ENCODE data around the gene SPTLC3. TPM values are rescaled to one million over a fixed set of nuclear protein-coding genes. Genes with fewer than 3 reads are reported as not detected.

Gene SPTLC3
- total RNA-seq, 1 donor from 2014 or later = 2.2 TPM

GRCh38 chr20:12982098-12982497 is 26.7 kb upstream of the SPTLC3 start:
- intact Hi-C loops (cut with DNase I) = no loop called here
- DNase-seq (ENCODE audit: low spot score) = no peak

GRCh38 chr20:12984069-12984765 is 24.6 kb upstream of the SPTLC3 start:
- intact Hi-C loops (cut with DNase I) = no loop called here
- no peak for DNase-seq (ENCODE audit: low spot score)

GRCh38 chr20:12984863-12985262 is 23.9 kb upstream of the SPTLC3 start:
- intact Hi-C loops (cut with DNase I) = no loop called here
- DNase-seq (ENCODE audit: low spot score) = no peak

DNA sequence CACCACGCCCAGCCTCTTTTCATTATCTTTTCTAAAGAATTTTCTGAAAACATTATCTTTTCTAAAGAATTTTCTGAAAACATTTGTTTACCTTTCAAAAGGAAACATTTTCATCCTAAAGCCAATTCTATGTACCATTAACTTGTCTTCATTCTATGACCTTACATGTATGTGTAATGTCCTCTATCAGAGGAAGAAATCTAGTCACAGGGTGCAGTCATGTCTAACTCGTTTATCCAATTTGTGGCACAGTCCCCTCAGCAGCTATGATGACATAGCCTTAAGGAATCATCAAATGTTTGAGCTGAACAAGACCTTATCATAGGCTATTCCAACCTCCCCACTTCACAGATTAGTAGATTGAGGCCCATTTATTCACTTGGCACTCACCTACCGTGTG is 21.5 kb upstream of the SPTLC3 start:
- no peak for DNase-seq (ENCODE audit: low spot score)
- intact Hi-C loops (cut with DNase I) = no loop called here

DNA sequence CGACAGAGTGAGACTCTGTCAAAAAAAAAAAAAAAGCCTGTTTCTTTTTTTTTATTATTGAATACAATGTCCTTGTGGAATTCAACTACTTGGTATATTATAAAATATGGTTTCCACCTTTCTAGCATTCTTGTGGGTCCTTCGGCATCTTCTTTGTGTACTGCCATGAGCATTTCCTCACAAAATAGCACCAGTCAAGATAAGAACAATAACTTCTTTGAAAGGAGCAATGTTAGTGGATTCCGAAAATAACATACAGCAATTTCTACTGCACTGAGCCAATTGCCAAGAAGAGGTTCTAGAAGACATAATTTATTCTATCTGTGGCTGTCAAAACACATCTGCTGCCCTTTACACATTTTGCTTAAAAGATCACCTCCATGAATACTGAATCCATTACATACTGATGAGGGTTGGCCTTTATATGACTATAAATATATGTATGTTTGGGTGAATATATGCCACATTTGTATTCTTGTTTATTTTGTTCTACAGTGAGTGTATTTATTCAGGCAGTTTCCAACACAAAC is 19.1 kb upstream of the SPTLC3 start:
- intact Hi-C loops (cut with DNase I) = no loop called here
- DNase-seq (ENCODE audit: low spot score) = no peak

- no peak for DNase-seq (ENCODE audit: low spot score)
- intact Hi-C loops (cut with DNase I) = no loop called here
These were observed 11.6 kb upstream of the SPTLC3 start for GRCh38 chr20:12997128-12997655.

- intact Hi-C loops (cut with DNase I) = no loop called here
- DNase-seq (ENCODE audit: low spot score) = no peak
These were observed 10.7 kb upstream of the SPTLC3 start for GRCh38 chr20:12998046-12998445.

DNA sequence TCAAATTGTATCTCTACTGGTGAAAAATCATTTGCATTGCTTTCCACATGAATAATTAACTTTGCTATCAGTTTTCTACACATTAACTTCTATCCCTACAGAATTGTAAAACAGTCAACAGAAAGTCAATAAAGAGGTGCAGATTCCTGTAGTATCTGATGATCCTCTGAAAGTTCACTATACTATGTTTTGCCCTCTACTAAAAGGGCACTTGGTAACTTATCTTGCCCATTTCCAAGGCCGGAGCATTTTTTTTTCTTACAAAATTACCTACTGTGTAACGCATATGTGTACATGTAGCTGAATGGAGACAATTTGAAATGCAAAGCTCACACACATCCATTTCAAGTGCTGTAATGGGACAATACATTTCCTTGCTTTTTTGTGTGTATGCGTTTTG is 9.6 kb upstream of the SPTLC3 start:
- no peak for DNase-seq (ENCODE audit: low spot score)
- intact Hi-C loops (cut with DNase I) = no loop called here

DNA sequence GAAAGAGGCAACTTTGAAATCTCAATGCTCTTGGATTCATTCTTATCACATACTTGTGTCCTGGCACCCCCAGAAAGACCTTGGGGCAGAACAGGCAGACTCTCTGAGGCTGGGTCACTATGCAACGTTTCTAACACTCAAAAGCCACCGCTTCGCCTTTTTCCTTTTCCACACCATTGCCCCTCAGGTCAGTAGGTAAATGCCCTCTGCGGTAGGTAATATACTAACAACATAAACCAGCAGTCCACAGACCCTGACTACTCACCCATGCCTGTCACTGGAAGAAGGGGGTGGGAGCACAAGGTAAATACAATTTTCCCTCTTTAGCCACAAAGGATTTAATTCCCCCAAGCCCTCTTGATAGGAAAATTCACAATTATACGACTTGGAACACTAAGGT is 6.5 kb upstream of the SPTLC3 start:
- DNase-seq (ENCODE audit: low spot score) = no peak
- intact Hi-C loops (cut with DNase I) = no loop called here

DNA sequence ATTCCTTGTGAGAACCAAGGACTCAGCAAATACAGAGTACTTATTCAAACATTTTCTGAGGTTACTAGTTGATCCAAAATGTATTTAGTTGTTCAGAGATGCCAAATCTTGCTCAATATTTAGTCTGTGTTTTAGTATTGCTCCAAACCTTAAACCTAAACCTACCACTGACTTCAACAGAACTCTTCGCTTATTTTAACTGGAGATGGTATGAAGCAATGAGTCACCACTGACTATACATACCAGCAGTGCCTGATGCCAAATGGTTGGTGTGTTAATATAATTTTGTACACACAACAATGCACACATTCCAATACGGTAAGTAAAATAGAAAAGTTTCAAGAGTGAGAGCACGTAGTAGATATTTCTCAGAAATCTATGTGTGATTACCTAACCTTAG is 1.9 kb upstream of the SPTLC3 start:
- intact Hi-C loops (cut with DNase I) = no loop called here
- DNase-seq (ENCODE audit: low spot score) = no peak

DNA sequence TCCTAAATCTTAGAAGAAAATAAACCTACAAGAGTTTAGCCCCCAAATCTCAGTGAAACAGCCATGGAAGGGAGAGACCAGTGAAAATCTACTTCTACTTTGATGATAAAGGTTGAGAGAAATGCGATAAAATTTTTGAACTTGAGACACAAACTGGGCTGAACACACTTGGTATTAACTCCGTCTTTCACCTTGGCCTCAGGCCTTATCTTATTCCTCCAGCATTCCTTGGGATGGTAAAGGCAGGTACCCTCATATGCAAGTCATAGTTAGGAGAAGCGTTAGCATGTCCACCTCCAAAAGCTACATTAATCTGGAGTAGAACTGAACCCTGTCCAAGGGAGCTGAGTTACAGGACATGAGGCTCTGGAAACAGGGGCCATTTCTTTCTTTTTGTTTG is 1.2 kb upstream of the SPTLC3 start:
- no peak for DNase-seq (ENCODE audit: low spot score)
- intact Hi-C loops (cut with DNase I) = no loop called here

GRCh38 chr20:13009682-13010406 is 1.1 kb downstream of the SPTLC3 start:
- intact Hi-C loops (cut with DNase I) = loop anchor here (2.0 kb wide), 1 partner anchor 19 kb away; no protein-coding TSS in a partner anchor
- no peak for DNase-seq (ENCODE audit: low spot score)

DNA sequence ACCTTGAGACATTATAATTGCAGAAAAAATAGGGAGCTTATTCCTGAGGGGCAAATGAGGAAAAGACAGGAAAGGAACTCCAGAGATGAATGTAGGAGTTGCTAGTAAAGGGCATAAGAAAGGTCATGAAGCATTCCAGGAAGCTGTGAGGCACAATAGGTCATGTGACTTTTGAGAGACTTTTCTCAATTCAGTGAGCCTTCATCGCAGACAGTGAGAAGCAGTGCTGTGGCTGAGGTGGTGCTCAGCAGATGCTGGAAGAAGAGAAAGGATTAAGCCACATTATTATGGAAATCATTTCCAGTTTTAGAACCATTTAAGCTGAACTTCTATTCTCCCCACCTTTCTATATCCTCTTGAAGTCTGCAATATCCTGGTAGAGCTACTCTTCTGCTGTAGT is 4.1 kb downstream of the SPTLC3 start:
- no peak for DNase-seq (ENCODE audit: low spot score)
- intact Hi-C loops (cut with DNase I) = no loop called here

DNA sequence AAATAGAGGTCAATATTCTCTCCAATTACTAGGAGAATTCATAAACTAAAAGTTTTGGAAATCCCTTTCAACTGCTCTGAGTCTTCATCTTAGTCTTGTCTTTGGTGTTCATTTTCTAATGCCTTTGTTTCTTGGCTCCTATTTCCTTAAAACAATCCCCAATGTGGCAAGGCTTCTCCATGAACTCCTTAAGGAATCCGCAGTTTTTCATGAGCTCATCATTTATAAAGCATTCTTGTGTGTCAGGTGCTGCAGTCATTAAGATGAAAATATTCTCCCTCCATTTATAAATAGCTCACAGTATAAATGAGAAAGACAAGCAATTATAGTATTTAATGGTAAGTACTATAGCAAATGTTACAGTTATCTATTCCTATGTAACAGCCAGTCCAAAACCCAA is 4.6 kb downstream of the SPTLC3 start:
- intact Hi-C loops (cut with DNase I) = no loop called here
- no peak for DNase-seq (ENCODE audit: low spot score)

DNA sequence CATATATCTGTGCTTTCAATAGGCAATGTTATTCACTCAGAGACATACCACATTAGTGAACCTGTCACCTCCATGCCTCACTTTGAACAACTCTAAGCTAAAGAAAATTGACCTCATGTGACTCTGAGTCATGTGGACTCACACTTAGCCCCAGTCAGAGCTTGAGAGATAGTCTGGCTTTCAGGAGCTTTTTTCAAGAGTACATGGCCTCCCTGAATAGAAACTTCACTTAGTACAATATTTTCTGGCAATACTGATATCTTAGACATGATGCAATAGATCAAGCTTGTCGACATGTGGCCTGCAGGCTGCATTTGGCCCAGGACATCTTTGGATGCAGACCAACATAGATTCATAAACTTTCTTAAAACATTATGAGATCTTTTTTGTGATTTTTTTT is 8.5 kb downstream of the SPTLC3 start:
- intact Hi-C loops (cut with DNase I) = no loop called here

DNA sequence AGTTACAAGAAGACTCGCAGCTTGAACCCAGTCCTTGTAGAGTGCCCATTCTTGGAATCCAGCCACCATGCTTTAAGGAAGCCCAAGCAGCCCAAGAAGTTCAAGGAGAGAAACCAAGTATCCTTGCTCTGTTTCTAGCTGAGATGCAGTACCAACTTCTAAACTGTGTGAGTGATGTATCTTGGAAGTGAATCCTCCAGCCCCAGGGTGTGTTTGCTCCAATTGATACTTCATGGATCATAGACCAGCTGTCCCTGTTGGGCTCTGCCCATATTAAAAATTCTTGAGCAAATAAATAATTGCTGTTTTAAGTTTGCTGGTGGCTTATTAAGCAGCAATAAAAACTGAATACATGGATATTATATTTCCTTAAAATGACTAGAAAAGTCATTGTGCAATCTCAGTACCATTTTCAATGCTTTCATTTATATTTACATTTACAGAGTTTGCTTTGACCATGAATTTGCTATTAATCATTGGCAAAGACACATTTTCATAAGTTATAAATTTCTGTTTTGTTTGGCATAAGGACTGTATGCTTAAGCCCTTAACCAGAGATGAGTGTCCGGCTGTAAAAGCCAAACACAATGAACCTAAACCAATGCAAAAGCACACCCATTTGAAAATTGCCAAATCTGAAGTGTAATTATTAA is 9.2 kb downstream of the SPTLC3 start:
- intact Hi-C loops (cut with DNase I) = no loop called here
- DNase-seq (ENCODE audit: low spot score) = no peak

More for the DNA sequence above, 8.5 kb downstream of the SPTLC3 start:
- DNase-seq (ENCODE audit: low spot score) = no peak

GRCh38 chr20:13021205-13021970 is 12.6 kb downstream of the SPTLC3 start:
- intact Hi-C loops (cut with DNase I) = no loop called here
- no peak for DNase-seq (ENCODE audit: low spot score)

DNA sequence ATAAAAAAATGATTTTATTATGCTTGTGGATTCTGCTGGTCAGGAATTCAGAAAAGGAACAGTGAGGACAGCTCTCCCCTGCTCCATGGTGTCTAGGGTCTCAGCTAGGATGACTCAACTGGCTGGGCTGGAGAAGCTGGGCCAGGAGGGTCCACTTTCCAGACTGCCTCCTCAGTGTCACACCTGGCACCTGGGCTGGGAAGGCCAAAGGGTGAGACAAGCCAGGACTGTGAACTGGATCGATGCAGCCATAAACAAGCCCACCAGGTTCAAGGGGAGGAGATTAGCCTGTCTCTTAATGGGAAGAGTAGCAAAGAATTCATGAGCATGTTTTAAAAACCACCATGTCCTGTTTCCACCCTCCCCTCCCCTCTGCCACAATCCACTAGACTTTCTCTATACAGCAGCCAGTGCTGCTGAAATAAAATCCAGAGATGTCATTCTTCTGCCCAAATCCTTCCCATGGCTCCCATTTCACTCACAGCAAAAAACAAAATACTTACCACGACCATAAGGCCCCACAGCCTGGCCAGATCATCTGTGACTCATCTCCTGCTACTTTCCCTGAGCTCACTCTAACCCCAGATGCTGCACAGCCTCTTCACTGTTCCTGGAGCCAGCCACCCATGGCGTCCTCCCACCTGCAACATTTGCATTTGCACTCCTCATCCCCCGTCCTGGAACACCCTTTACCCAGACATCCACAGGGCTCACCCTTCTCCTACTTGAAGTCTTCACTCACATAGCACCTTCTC is 13.8 kb downstream of the SPTLC3 start:
- no peak for DNase-seq (ENCODE audit: low spot score)
- intact Hi-C loops (cut with DNase I) = no loop called here

GRCh38 chr20:13024596-13024995 is 15.8 kb downstream of the SPTLC3 start:
- intact Hi-C loops (cut with DNase I) = no loop called here
- DNase-seq (ENCODE audit: low spot score) = no peak
